GM20000 (cell line): Measurements from ENCODE around the gene MTHFD1.

Experiments
- DNase-seq: peaks from one replicate; pipeline ENCODE4 v3.0.0; 2012; ENCODE audit warnings: low spot score
- TF ChIP-seq, protein P1 (sequence below): IDR thresholded peaks from 2 replicates; pipeline ENCODE4 v1.5.1; 2012; ENCODE audit warnings: mild to moderate bottlenecking, control low read depth; ENCODE audit errors: extremely low read depth, missing control alignments

MTHFD1 gene

GRCh38 chr14:64410084-64410774, 22.1 kb downstream of the MTHFD1 start:
- DNase-seq: no peak
- TF ChIP-seq, protein P1, sequence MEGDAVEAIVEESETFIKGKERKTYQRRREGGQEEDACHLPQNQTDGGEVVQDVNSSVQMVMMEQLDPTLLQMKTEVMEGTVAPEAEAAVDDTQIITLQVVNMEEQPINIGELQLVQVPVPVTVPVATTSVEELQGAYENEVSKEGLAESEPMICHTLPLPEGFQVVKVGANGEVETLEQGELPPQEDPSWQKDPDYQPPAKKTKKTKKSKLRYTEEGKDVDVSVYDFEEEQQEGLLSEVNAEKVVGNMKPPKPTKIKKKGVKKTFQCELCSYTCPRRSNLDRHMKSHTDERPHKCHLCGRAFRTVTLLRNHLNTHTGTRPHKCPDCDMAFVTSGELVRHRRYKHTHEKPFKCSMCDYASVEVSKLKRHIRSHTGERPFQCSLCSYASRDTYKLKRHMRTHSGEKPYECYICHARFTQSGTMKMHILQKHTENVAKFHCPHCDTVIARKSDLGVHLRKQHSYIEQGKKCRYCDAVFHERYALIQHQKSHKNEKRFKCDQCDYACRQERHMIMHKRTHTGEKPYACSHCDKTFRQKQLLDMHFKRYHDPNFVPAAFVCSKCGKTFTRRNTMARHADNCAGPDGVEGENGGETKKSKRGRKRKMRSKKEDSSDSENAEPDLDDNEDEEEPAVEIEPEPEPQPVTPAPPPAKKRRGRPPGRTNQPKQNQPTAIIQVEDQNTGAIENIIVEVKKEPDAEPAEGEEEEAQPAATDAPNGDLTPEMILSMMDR: no peak

DNA sequence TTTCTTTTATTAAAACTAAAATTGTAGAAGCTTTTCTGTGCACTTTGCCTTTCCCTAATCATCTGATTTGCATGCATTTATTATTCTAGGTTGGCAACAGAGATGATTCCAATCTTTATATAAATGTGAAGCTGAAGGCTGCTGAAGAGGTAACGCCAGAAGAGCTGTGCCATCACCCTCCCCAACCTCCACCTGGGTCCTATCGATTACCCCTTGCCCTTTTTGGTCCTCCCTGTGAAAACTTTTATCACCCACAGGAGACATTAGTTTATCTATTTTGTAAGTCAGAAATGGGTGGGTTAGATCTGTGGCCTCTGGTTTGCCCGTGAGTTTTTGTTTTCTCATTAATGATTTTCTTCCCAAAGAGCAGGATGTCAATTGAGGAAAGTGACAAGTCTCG, 22.8 kb downstream of the MTHFD1 start:
- no peak for DNase-seq
- TF ChIP-seq, protein P1: no peak

DNA sequence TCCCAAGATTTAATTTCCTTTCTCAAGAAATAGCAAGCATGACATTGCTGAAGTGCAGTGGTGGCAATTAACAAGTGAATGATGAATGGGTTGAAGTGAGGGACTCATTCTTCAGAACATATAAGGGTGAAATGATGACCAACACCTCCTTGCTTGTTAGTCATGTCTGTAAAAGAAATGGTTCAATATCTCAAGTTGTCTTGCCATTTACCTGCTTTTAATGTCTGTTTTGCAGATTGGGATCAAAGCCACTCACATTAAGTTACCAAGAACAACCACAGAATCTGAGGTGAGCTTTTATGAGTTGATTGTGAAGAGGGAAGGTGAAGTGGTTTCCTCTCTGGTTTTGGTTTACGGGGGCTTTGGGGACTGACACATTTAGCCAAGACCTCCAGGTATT, 24.1 kb downstream of the MTHFD1 start:
- TF ChIP-seq, protein P1: no peak
- DNase-seq: no peak

DNA sequence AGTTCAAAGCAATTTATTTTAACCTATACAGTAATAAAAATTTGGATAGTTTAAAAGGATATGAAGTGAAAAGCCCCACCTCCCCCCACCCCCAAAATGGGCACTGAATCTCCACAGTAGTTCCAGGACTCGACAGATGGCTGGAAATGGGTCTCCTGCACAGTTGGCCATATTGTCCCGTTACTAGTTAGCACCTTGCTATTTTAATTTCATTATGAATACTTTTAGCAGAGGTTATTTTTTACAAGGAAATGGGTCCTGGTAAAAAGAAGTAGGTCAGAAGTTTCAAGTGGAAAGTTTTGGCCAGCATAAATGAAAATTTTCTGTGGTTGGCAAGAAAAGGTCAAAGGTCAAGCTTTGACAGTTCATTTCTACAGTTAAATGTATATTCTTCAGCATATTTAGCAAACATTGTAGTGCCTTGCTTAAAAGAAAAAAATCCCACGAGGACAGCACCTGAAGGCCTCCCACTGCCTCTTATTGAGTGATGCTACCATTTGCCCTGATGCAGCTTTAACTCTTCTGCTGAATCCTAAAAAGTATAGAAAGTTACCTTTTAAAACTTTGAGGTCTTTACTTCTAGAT, 28.3 kb downstream of the MTHFD1 start:
- TF ChIP-seq, protein P1: no peak

GRCh38 chr14:64417055-64417770, 29.1 kb downstream of the MTHFD1 start:
- DNase-seq: no peak
- TF ChIP-seq, protein P1: no peak

More for the DNA sequence above, 28.3 kb downstream of the MTHFD1 start:
- no peak for DNase-seq

- TF ChIP-seq, protein P1: no peak
Observed at GRCh38 chr14:64417771-64418125, 29.6 kb downstream of the MTHFD1 start.

DNA sequence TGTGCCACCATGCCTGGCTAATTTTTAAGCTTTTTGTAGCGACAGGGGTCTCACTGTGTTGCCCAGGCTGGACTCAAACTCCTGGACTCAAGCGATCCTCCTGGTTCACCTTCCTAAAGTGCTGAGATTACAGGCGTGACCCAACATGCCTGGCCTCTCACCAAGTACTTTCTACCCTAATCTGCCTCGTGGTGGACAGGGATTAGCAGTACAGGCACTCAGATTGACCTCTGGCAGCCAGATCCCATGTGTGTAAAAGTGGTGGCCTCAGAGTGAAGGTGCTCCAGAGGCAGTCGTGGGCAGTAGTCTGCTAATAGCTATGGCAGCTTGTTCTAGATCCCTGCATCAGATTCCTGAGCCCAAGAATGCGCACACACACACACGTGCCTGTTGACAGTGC, 30.9 kb downstream of the MTHFD1 start:
- DNase-seq: no peak
- TF ChIP-seq, protein P1: no peak

More at GRCh38 chr14:64417771-64418125, 29.6 kb downstream of the MTHFD1 start:
- no peak for DNase-seq
